Stomach (tissue), 4 donors: ENCODE data around the gene ABRACL.
"Not testable (repeated sequence)": the region's sequence is repeated elsewhere in the genome, so short reads cannot be mapped to it uniquely, and the experiment has no call there.

Experiments used
- CTCF ChIP-seq, 7 experiments: fragments of 450-650 bp in 4 of 7; fragments of 200-600 bp in 3 of 7; sonication (generic) in 3 of 7; IDR thresholded peaks; one replicate each; pipeline ENCODE4 v1.5.1; 2016 to 2019; ENCODE audit warnings: antibody characterized with exemption in 7 of 7, control low read depth in 2 of 7, mild to moderate bottlenecking in 1 of 7
- POLR2A ChIP-seq, 4 donors: fragments of 450-650 bp; IDR thresholded peaks; one replicate each; pipeline ENCODE4 v1.6.1; 2016; ENCODE audit warnings: antibody characterized with exemption in 4 of 4, control low read depth in 2 of 4, mild to moderate bottlenecking in 1 of 4, moderate library complexity in 1 of 4
- POLR2AphosphoS5 ChIP-seq, 3 donors: sonication (generic); formaldehyde crosslinking; IDR thresholded peaks; one replicate each; pipeline ENCODE4 v1.6.1; 2016; ENCODE audit warnings: antibody characterized with exemption in 3 of 3

DNA sequence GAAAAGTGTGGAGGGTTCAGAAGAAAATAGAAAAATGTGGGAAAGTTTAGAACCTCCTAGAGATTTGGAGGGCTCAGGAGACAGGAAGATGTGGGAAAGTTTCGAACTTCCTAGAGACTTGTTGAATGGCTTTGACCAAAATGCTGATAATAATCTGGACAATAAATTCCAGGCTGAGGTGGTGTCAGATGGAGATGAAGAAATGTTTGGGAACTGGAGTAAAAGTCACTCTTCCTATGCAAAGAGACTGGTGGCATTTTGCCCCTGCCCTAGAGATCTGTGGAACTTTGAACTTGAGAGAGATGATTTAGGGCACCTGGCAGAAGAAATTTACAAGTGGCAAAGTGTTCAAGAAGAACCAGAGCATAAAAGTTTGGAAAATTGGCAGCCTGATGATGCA lies 35.1 kb upstream of the ABRACL start:
- TF ChIP-seq CTCF, POLR2A, POLR2AphosphoS5 (IDR thresholded peaks at IDR 0.05): not testable (repeated sequence)
